Measurements from ENCODE around the gene ABLIM2. TPM values are rescaled to one million over a fixed set of nuclear protein-coding genes. Genes with fewer than 3 reads are reported as not detected.

The ABLIM2 gene
- total and polyA plus RNA-seq, 2 experiments from 2014 or later = 1.5 to 4.3 TPM

GRCh38 chr4:8101213-8102075 lies 57.2 kb downstream of the ABLIM2 start (continued):
- no peak for TF ChIP-seq ZNF462 (CRISPR knock-in tag; IDR thresholded peaks at IDR 0.05)
- TF ChIP-seq CREB1 (CRISPR knock-in tag; IDR thresholded peaks at IDR 0.05; ENCODE audit: low read depth) = no peak
- TF ChIP-seq JUNB (IDR thresholded peaks at IDR 0.05; ENCODE audit: unreplicated experiment) = no peak
- no peak for TF ChIP-seq ZNF331 (CRISPR knock-in tag; IDR thresholded peaks at IDR 0.05; ENCODE audit: low read depth)
- no peak for TF ChIP-seq POLR2AphosphoS5 (IDR thresholded peaks at IDR 0.05; ENCODE audit: low read depth)
- TF ChIP-seq NANOG (IDR thresholded peaks at IDR 0.05; ENCODE audit: borderline replicate concordance) = no peak
- TF ChIP-seq STAT1 (IDR thresholded peaks at IDR 0.05; ENCODE audit: unreplicated experiment) = no peak
- TF ChIP-seq EZH2phosphoT487 (IDR thresholded peaks at IDR 0.05; ENCODE audit: unreplicated experiment) = no peak
- no peak for TF ChIP-seq ZNF114 (CRISPR knock-in tag; IDR thresholded peaks at IDR 0.05)
- no peak for TF ChIP-seq EZH2 (IDR thresholded peaks at IDR 0.05; ENCODE audit: low read depth, unreplicated experiment)
